GM10847 (cell line): ENCODE data around the gene TTBK1.

Experiments used
- POLR2A ChIP-seq: IDR thresholded peaks from 2 replicates; pipeline ENCODE4 v1.6.1; 2011; ENCODE audit not compliant: insufficient read length; ENCODE audit errors: extremely low read depth

TTBK1 gene

GRCh38 chr6:43269273-43270007 lies 26.2 kb downstream of the TTBK1 start:
- TF ChIP-seq POLR2A, result no peak

GRCh38 chr6:43271103-43271815 lies 28.0 kb downstream of the TTBK1 start:
- TF ChIP-seq POLR2A, result no peak

GRCh38 chr6:43271944-43272343 lies 28.7 kb downstream of the TTBK1 start:
- TF ChIP-seq POLR2A, result no peak

- no peak for TF ChIP-seq POLR2A
Measured at GRCh38 chr6:43273707-43274106, 30.4 kb downstream of the TTBK1 start.

GRCh38 chr6:43274127-43274915 lies 31.0 kb downstream of the TTBK1 start:
- no peak for TF ChIP-seq POLR2A

- TF ChIP-seq POLR2A, result no peak
Measured at GRCh38 chr6:43274916-43275597, 31.8 kb downstream of the TTBK1 start.

- no peak for TF ChIP-seq POLR2A
Measured at GRCh38 chr6:43275801-43276576, 32.7 kb downstream of the TTBK1 start.

GRCh38 chr6:43276577-43277305 lies 33.5 kb downstream of the TTBK1 start:
- TF ChIP-seq POLR2A, result no peak

GRCh38 chr6:43277306-43277642 lies 34.0 kb downstream of the TTBK1 start:
- no peak for TF ChIP-seq POLR2A

- TF ChIP-seq POLR2A, result no peak
Measured at GRCh38 chr6:43277643-43278523, 34.6 kb downstream of the TTBK1 start.

GRCh38 chr6:43278524-43279078 lies 35.3 kb downstream of the TTBK1 start:
- TF ChIP-seq POLR2A, result no peak

GRCh38 chr6:43280234-43280633 lies 37.0 kb downstream of the TTBK1 start:
- TF ChIP-seq POLR2A, result no peak

- TF ChIP-seq POLR2A, result no peak
Measured at GRCh38 chr6:43282060-43282459, 38.8 kb downstream of the TTBK1 start.
